A673 (cell line): ENCODE measurements around the gene PTPRR. TPM values are rescaled to one million over a fixed set of nuclear protein-coding genes. Genes with fewer than 3 reads are reported as not detected.

Source experiments
- BruUV-seq: library from RNA; stranded (reverse); fragments of 400-500 nt; replicated peaks from 2 replicates; lab custom pipeline; 2021; lab: Mats Ljungman, UMichigan
- CTCF ChIA-PET: fragments of 300-600 bp; sonication (Branson Sonifier 250); formaldehyde crosslinking; loops from one replicate; lab custom pipeline; 2022; ENCODE audit warnings: antibody characterized with exemption; lab: Charles Lee
- POLR2A ChIA-PET: fragments of 300-600 bp; sonication (Branson Sonifier 250); formaldehyde crosslinking; loops from one replicate; lab custom pipeline; 2022; ENCODE audit warnings: antibody characterized with exemption; ENCODE audit not compliant: low non-redundant PET; lab: Charles Lee
- DNase-seq: peaks from one replicate; pipeline ENCODE4 v3.0.0-alpha.2; 2015; ENCODE audit warnings: low spot score
- H3K27ac ChIP-seq: fragments of 200-600 bp; sonication (generic); 2 replicates; pipeline ENCODE4 v1.5.1; 2016; ENCODE audit warnings: mixed run types, low read depth, mild to moderate bottlenecking, mixed read lengths, antibody characterized with exemption, low read length; ENCODE audit not compliant: poor library complexity, severe bottlenecking
- H3K27me3 ChIP-seq: fragments of 200-600 bp; sonication (generic); replicated peaks from 2 replicates; pipeline ENCODE4 v1.6.1; 2017; ENCODE audit warnings: mixed run types, low read depth, mild to moderate bottlenecking, mixed read lengths, antibody characterized with exemption, low read length; ENCODE audit not compliant: insufficient read depth, poor library complexity
- H3K36me3 ChIP-seq: fragments of 200-600 bp; sonication (generic); 2 replicates; pipeline ENCODE4 v1.6.1; 2016; ENCODE audit warnings: mixed run types, mild to moderate bottlenecking, mixed read lengths, antibody characterized with exemption, low read length; ENCODE audit not compliant: insufficient read depth, poor library complexity, severe bottlenecking
- H3K4me1 ChIP-seq: fragments of 200-600 bp; sonication (generic); 2 replicates; pipeline ENCODE4 v1.6.1; 2017; ENCODE audit warnings: mixed run types, mild to moderate bottlenecking, mixed read lengths, antibody characterized with exemption, low read length; ENCODE audit not compliant: insufficient read depth, poor library complexity, severe bottlenecking
- H3K4me3 ChIP-seq: fragments of 200-600 bp; sonication (generic); 2 replicates; pipeline ENCODE4 v1.5.1; 2016; ENCODE audit warnings: low read depth, mixed run types, mild to moderate bottlenecking, mixed read lengths, low read length; ENCODE audit not compliant: poor library complexity, severe bottlenecking
- H3K9me3 ChIP-seq: fragments of 200-600 bp; sonication (generic); 2 replicates; pipeline ENCODE4 v1.6.1; 2016; ENCODE audit warnings: mixed run types, low read depth, mild to moderate bottlenecking, mixed read lengths, antibody characterized with exemption, low read length; ENCODE audit not compliant: poor library complexity, severe bottlenecking
- CTCF ChIP-seq: fragments of 300-800, 200-600 bp; sonication (generic); conservative IDR thresholded peaks from 2 replicates; pipeline ENCODE4 v1.5.1; 2017; ENCODE audit warnings: low read depth, mild to moderate bottlenecking, antibody characterized with exemption, low read length, moderate library complexity, mixed read lengths
- EZH2 ChIP-seq: fragments of 200-600 bp; sonication (generic); IDR thresholded peaks from 2 replicates; pipeline ENCODE4 v1.6.1; 2017; ENCODE audit warnings: borderline replicate concordance, low read depth, mild to moderate bottlenecking, mixed read lengths, antibody characterized with exemption, low read length; ENCODE audit not compliant: poor library complexity, severe bottlenecking
- intact Hi-C: fragments of 100-400 bp; cut with micrococcal nuclease; formaldehyde crosslinking; loops from one replicate; pipeline ENCODE4 v1.10.0; 2022; ENCODE audit not compliant: unreplicated experiment
- total RNA-seq: library from RNA; stranded (reverse); gene quantifications from 2 replicates; pipeline ENCODE4 v1.2.3, GENCODE V29; 2021

PTPRR gene
- total RNA-seq, 1 experiment from 2014 or later, result not detected

- CTCF ChIA-PET, result no interaction called here
- H3K27me3 ChIP-seq, result no peaks in the 10 kb centered on the region
- intact Hi-C loops, result no loop called here
- no TSS peak for BruUV-seq
- no peak for DNase-seq
- no peak overlapping the region for H3K4me3 ChIP-seq
- no peaks in the 10 kb centered on the region for H3K9me3 ChIP-seq
- no peak for TF ChIP-seq CTCF
- TF ChIP-seq EZH2, result no peak
- H3K27ac ChIP-seq, result no peak overlapping the region
- H3K4me1 ChIP-seq, result no peaks in the 10 kb centered on the region
- POLR2A ChIA-PET, result no interaction called here
- no peaks in the 10 kb centered on the region for H3K36me3 ChIP-seq
Observed at GRCh38 chr12:70843363-70843762, 77.2 kb downstream of the PTPRR start.

GRCh38 chr12:70842942-70843341, 77.6 kb downstream of the PTPRR start:
- TF ChIP-seq EZH2 (no peak), CTCF (no peak)
- CTCF ChIA-PET, result no interaction called here
- Histone ChIP-seq H3K4me1 (no peaks in the 10 kb centered on the region), H3K4me3 (no peak overlapping the region), H3K27ac (no peak overlapping the region), H3K9me3 (no peaks in the 10 kb centered on the region), H3K27me3 (no peaks in the 10 kb centered on the region), H3K36me3 (no peaks in the 10 kb centered on the region)
- intact Hi-C loops, result no loop called here
- BruUV-seq, result no TSS peak
- POLR2A ChIA-PET, result no interaction called here
- no peak for DNase-seq

- Histone ChIP-seq H3K9me3 (no peaks in the 10 kb centered on the region), H3K27ac (no peak overlapping the region), H3K4me1 (no peaks in the 10 kb centered on the region), H3K36me3 (no peaks in the 10 kb centered on the region), H3K27me3 (no peaks in the 10 kb centered on the region), H3K4me3 (no peak overlapping the region)
- no TSS peak for BruUV-seq
- no peak for DNase-seq
- TF ChIP-seq EZH2 (no peak), CTCF (no peak)
- ChIA-PET POLR2A (no interaction called here), CTCF (no interaction called here)
- intact Hi-C loops, result no loop called here
Observed at GRCh38 chr12:70842136-70842535, 78.4 kb downstream of the PTPRR start.
